Neutrophil (primary cell): ENCODE measurements around the gene NSG1.

Experiments
- H3K27ac ChIP-seq: fragments of 200-600 bp; sonication (generic); 2 replicates; pipeline ENCODE4 v1.5.1; 2016; ENCODE audit warnings: mild to moderate bottlenecking, moderate library complexity
- H3K27me3 ChIP-seq: fragments of 200-600 bp; sonication (generic); 2 replicates; pipeline ENCODE4 v1.6.0; 2016; ENCODE audit warnings: mild to moderate bottlenecking
- H3K36me3 ChIP-seq: fragments of 200-600 bp; sonication (generic); 2 replicates; pipeline ENCODE4 v1.5.1; 2017
- H3K4me1 ChIP-seq, 2 experiments: fragments of 200-600 bp in 1 of 2; sonication (generic) in 1 of 2; 1 replicate in 1 of 2; 2 replicates in 1 of 2; pipeline versions ENCODE4 v1.5.1 to v1.6.1; 2013 to 2016; ENCODE audit warnings: low read depth in 1 of 2, low read length in 1 of 2, mild to moderate bottlenecking in 1 of 2, moderate library complexity in 1 of 2; ENCODE audit not compliant: control insufficient read depth in 1 of 2, insufficient read depth in 1 of 2
- H3K4me3 ChIP-seq, 2 experiments: fragments of 200-600 bp in 1 of 2; sonication (generic) in 1 of 2; 1 replicate in 1 of 2; 2 replicates in 1 of 2; pipeline ENCODE4 v1.5.1; 2013 to 2016; ENCODE audit warnings: low read depth in 1 of 2, low read length in 1 of 2, mild to moderate bottlenecking in 1 of 2, moderate library complexity in 1 of 2
- H3K9me3 ChIP-seq: fragments of 200-600 bp; sonication (generic); 2 replicates; pipeline ENCODE4 v1.5.1; 2016
- TF ChIP-seq, protein P1 (sequence below): fragments of 200-600 bp; sonication (generic); IDR thresholded peaks from 2 replicates; pipeline ENCODE4 v1.5.1; 2016; ENCODE audit warnings: antibody characterized with exemption

The NSG1 gene

GRCh38 chr4:4456351-4456750, 69.4 kb downstream of the NSG1 start:
- no peaks in the 10 kb centered on the region for H3K4me1 ChIP-seq
- peaks cover 76% of the 10 kb centered on the region for H3K36me3 ChIP-seq
- H3K27ac ChIP-seq = no peak overlapping the region
- H3K4me3 ChIP-seq = no peak overlapping the region
- TF ChIP-seq, protein P1, sequence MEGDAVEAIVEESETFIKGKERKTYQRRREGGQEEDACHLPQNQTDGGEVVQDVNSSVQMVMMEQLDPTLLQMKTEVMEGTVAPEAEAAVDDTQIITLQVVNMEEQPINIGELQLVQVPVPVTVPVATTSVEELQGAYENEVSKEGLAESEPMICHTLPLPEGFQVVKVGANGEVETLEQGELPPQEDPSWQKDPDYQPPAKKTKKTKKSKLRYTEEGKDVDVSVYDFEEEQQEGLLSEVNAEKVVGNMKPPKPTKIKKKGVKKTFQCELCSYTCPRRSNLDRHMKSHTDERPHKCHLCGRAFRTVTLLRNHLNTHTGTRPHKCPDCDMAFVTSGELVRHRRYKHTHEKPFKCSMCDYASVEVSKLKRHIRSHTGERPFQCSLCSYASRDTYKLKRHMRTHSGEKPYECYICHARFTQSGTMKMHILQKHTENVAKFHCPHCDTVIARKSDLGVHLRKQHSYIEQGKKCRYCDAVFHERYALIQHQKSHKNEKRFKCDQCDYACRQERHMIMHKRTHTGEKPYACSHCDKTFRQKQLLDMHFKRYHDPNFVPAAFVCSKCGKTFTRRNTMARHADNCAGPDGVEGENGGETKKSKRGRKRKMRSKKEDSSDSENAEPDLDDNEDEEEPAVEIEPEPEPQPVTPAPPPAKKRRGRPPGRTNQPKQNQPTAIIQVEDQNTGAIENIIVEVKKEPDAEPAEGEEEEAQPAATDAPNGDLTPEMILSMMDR = no peak
- no peaks in the 10 kb centered on the region for H3K9me3 ChIP-seq
- no peaks in the 10 kb centered on the region for H3K27me3 ChIP-seq

DNA sequence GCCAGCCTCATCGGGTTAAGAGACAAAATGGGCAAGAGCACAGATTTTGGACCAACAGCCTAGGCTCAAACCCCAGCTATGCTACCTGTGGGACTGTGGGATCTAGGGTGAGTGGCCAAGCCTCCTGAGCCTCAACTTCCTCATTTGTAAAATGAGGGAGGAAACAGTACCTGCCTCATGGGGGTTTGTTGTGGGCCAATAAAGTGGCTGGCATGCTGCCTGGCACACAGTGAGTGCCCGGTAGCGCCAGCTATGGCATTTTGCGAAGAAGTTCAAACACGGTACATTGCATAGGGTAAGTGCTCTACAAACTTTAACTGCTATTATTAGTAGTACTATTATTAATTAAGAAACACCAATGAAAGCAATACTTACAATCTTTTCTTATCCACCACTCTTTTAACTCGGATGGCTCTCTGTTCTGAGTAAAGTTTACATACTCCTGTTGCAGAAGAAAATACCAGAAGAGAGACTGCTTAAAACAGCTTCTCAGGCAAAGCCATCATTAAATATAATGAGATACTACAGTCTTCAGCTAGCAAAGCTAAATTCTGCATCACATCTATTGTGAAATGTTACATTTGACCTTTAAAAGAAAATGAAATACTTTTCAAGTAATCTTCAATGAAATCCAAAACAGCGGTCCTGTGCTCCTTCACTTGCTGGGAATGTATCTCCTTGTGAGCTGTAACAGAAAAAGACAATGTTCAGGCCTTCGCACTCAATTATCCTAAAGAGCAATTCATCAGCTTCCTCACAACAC, 70.1 kb downstream of the NSG1 start:
- TF ChIP-seq, protein P1 = no peak
- H3K9me3 ChIP-seq = no peaks in the 10 kb centered on the region
- H3K27me3 ChIP-seq = no peaks in the 10 kb centered on the region
- no peaks in the 10 kb centered on the region for H3K4me1 ChIP-seq
- H3K27ac ChIP-seq = no peak overlapping the region
- H3K4me3 ChIP-seq = no peak overlapping the region
- peaks cover 76% of the 10 kb centered on the region for H3K36me3 ChIP-seq

DNA sequence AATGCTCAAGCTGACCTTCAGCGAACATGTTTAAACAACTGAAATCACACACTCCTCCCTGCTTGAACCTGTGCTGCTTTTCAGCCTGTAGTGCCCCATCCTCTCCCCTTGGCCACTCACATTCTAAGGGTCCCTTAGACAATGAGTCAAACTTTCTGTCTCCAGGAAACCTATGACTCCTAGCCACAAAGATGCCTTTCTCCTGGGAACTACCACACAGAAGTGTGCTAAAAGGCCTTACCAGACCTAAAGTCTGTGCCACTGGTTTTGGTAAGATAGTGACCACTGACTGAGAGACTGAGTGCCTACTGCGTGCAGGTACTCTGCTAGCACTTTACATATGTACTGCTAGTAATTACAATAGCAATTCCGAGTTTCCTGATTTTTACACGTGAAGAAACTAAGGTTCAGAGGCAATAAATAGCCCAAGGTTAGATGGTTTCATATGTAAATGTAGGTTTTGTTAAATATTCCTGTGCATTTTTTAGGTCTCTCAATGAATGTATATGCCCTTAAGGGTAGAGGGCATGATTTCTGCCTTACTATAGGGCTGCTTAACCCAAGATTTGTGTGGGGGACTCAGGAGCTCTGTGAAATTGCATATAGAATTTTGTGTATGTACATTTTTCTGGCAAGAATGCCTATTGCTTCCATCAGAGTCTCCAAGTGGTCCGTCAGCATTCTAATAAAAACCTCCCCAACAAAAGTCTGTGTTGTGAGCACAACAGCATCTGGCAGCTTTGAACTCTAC, 71.1 kb downstream of the NSG1 start:
- H3K4me1 ChIP-seq = no peaks in the 10 kb centered on the region
- no peak overlapping the region for H3K4me3 ChIP-seq
- H3K36me3 ChIP-seq = peaks cover 68% of the 10 kb centered on the region
- H3K9me3 ChIP-seq = no peaks in the 10 kb centered on the region
- no peak overlapping the region for H3K27ac ChIP-seq
- H3K27me3 ChIP-seq = no peaks in the 10 kb centered on the region
- TF ChIP-seq, protein P1 = no peak

GRCh38 chr4:4459181-4459580, 72.3 kb downstream of the NSG1 start:
- Histone ChIP-seq H3K27ac (no peak overlapping the region), H3K27me3 (no peaks in the 10 kb centered on the region), H3K36me3 (peaks cover 56% of the 10 kb centered on the region), H3K4me1 (no peaks in the 10 kb centered on the region), H3K9me3 (no peaks in the 10 kb centered on the region), H3K4me3 (no peak overlapping the region)
- TF ChIP-seq, protein P1 = no peak

DNA sequence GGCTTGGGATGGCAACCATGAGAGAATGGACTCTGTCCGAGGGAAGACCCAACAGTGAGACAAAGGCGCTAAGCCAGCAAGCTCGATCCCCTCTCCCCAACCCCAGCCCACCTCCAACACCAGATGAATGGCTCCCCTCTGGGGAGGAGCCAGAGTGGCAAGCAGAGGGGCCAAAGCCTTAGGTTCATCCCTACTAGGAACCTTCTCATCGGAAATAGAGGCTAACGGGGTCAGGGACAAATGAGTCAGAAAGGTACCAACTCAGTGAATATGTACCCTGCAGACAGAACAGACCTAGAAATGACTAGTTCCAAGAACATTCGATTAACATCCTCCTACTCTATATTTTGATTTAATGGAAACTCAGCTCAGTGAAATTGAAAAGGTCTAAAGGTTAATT, 73.9 kb downstream of the NSG1 start:
- H3K4me1 ChIP-seq = no peaks in the 10 kb centered on the region
- TF ChIP-seq, protein P1 = no peak
- H3K4me3 ChIP-seq = no peak overlapping the region
- peaks cover 45% of the 10 kb centered on the region for H3K36me3 ChIP-seq
- no peaks in the 10 kb centered on the region for H3K9me3 ChIP-seq
- H3K27ac ChIP-seq = no peak overlapping the region
- H3K27me3 ChIP-seq = no peaks in the 10 kb centered on the region
